Measurements from ENCODE around the gene CDC45. TPM values are rescaled to one million over a fixed set of nuclear protein-coding genes. Genes with fewer than 3 reads are reported as not detected.

The CDC45 gene
- total RNA-seq (2021), result 27.5 and 29.1 TPM in 2 replicates
- Bru-seq, nascent RNA, result percentile 66 among the genes with signal in this experiment
- percentile 57 among the genes with signal in this experiment for BruChase-seq, experiment 1, labeled RNA remaining after a 2-hour chase
- BruChase-seq, experiment 2, labeled RNA remaining after a 6-hour chase, result percentile 65 among the genes with signal in this experiment
- long read RNA-seq, transcript CDC45-201 (19 exons, 1,976 nt), result major isoform, 53 of 75 reads
- long read RNA-seq, partial matches to known transcripts, result 7 of 75 reads
- long read RNA-seq, other reads (novel, unspliced or antisense), result 12 of 75 reads

DNA sequence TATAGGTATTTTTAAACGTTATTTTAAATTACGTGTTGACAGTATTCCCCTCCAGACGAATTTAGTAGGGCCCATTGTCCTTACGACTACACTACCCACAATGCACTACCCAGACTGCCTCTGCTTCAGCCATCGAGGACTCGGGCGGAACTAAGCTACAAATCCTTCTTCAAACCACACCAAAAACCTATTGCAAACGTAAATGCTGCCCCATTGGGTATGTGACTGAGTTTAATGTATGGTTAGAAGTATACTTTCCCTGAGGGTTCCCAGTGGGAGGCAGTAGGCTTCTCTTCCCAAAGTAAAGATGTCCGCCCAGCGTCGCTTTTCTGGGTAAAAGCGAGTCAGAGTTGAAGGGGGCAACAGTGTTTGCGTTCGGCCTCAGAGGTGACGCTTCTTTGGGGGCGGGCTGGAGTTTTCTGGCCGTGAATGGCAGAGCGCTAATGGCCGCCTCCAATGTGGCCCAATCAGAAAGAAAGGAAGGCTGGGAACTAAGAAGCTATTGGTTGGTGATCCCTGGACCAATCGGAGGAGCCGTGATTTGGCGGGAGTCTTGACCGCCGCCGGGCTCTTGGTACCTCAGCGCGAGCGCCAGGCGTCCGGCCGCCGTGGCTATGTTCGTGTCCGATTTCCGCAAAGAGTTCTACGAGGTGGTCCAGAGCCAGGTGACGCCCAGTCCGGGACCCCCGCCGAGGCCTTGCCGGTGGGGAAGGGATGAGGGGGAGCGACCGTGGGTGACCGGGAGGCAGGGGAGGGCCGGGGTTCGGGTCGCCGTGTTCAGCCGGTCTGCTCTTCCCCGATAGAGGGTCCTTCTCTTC lies at the start of gene CDC45:
TSS of gene CDC45 (plus strand) at position 566 of the 818 bp plus-strand sequence. CDS start at position 615, 49 bp downstream.
- POLR2A ChIA-PET (ENCODE audit: unreplicated experiment), result interaction anchor here (0.5 to 0.7 kb wide), 6 partner anchors 27 to 1409 kb away, joined by 3 to 5 read pairs (median 3); no protein-coding TSS in a partner anchor
- CTCF ChIA-PET, result interaction anchor here (0.6 to 0.7 kb wide), 2 partner anchors 137 to 570 kb away, joined by 3 to 4 read pairs; no protein-coding TSS in a partner anchor
- Histone ChIP-seq H3K9me3 (ENCODE audit: insufficient read depth, low read depth) (no peaks in the 10 kb centered on the region), H3K79me2 (ENCODE audit: low read depth) (peaks cover 48% of the 10 kb centered on the region), H3K36me3 (ENCODE audit: low read depth) (no peaks in the 10 kb centered on the region), H3K4me1 (replicated peaks; ENCODE audit: insufficient read depth) (peaks cover 15% of the 10 kb centered on the region), H3K4me3 (peak within 1 kb of the TSS; percentile 75), H2AFZ (peak within 1 kb of the TSS; percentile 92), H4K20me1 (ENCODE audit: insufficient read depth) (peaks cover 22% of the 10 kb centered on the region), H3F3A (ENCODE audit: insufficient read depth, low read depth) (no peaks in the 10 kb centered on the region), H3K4me2 (peak within 1 kb of the TSS; percentile 96), H3K27ac (peak within 1 kb of the TSS; percentile 92), H3K27me3 (ENCODE audit: insufficient read depth, low read depth) (no peaks in the 10 kb centered on the region), H3K9me2 (ENCODE audit: insufficient read depth) (no peaks in the 10 kb centered on the region)
- TF ChIP-seq, protein P1, sequence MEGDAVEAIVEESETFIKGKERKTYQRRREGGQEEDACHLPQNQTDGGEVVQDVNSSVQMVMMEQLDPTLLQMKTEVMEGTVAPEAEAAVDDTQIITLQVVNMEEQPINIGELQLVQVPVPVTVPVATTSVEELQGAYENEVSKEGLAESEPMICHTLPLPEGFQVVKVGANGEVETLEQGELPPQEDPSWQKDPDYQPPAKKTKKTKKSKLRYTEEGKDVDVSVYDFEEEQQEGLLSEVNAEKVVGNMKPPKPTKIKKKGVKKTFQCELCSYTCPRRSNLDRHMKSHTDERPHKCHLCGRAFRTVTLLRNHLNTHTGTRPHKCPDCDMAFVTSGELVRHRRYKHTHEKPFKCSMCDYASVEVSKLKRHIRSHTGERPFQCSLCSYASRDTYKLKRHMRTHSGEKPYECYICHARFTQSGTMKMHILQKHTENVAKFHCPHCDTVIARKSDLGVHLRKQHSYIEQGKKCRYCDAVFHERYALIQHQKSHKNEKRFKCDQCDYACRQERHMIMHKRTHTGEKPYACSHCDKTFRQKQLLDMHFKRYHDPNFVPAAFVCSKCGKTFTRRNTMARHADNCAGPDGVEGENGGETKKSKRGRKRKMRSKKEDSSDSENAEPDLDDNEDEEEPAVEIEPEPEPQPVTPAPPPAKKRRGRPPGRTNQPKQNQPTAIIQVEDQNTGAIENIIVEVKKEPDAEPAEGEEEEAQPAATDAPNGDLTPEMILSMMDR (conservative IDR thresholded peaks at IDR 0.05), result no peak
- no peak for TF ChIP-seq EZH2 (IDR thresholded peaks at IDR 0.05; ENCODE audit: low read depth)
- peak; percentile 89 to 91 for DNase-seq
- intact Hi-C loops (cut with micrococcal nuclease; ENCODE audit: unreplicated experiment), result loop anchor here (2.0 to 10.0 kb wide), 3 partner anchors 153 to 301 kb away; partner anchors contain the start of genes CLTCL1 and SLC25A1
- no TSS peak for BruUV-seq (replicated peaks)

GRCh38 chr22:19429950-19430889 lies 49.5 kb upstream of the CDC45 start:
- Histone ChIP-seq H3F3A (ENCODE audit: insufficient read depth, low read depth) (no peaks in the 10 kb centered on the region), H4K20me1 (ENCODE audit: insufficient read depth) (peaks cover 22% of the 10 kb centered on the region; the same call in 1 of the 2 replicates), H3K4me1 (replicated peaks; ENCODE audit: insufficient read depth) (peaks cover 8% of the 10 kb centered on the region), H3K9me3 (ENCODE audit: insufficient read depth, low read depth) (no peaks in the 10 kb centered on the region), H2AFZ (peak overlapping the region; percentile 71), H3K36me3 (ENCODE audit: low read depth) (no peaks in the 10 kb centered on the region), H3K79me2 (ENCODE audit: low read depth) (peaks cover 55% of the 10 kb centered on the region), H3K27me3 (ENCODE audit: insufficient read depth, low read depth) (no peaks in the 10 kb centered on the region), H3K4me3 (peak overlapping the region; percentile 73), H3K4me2 (peak overlapping the region; percentile 86), H3K9me2 (ENCODE audit: insufficient read depth) (no peaks in the 10 kb centered on the region), H3K27ac (no peak overlapping the region)
- TF ChIP-seq, protein P1 (conservative IDR thresholded peaks at IDR 0.05), result no peak
- no peak for TF ChIP-seq EZH2 (IDR thresholded peaks at IDR 0.05; ENCODE audit: low read depth)
- intact Hi-C loops (cut with micrococcal nuclease; ENCODE audit: unreplicated experiment), result no loop called here
- BruUV-seq (replicated peaks), result TSS peak; percentile 27
- DNase-seq, result no peak
- ChIA-PET CTCF (interaction anchor here (0.5 kb wide), 1 partner anchor 28 kb away, joined by 3 read pairs; no protein-coding TSS in a partner anchor), POLR2A (ENCODE audit: unreplicated experiment) (no interaction called here)
